ENCODE measurements around the gene COMMD1. TPM values are rescaled to one million over a fixed set of nuclear protein-coding genes. Genes with fewer than 3 reads are reported as not detected.

The COMMD1 gene
- total and polyA plus RNA-seq, 2 experiments from 2014 or later: 54.9 to 83.7 TPM

GRCh38 chr2:61969376-61969775, 63.9 kb downstream of the COMMD1 start:
- no peaks in the 10 kb centered on the region for H3K27me3 Mint-ChIP-seq (ENCODE audit: insufficient read depth, low read depth, poor library complexity)
- H3K36me3 Mint-ChIP-seq (ENCODE audit: low read depth): no peaks in the 10 kb centered on the region
- TF ChIP-seq, protein P1, sequence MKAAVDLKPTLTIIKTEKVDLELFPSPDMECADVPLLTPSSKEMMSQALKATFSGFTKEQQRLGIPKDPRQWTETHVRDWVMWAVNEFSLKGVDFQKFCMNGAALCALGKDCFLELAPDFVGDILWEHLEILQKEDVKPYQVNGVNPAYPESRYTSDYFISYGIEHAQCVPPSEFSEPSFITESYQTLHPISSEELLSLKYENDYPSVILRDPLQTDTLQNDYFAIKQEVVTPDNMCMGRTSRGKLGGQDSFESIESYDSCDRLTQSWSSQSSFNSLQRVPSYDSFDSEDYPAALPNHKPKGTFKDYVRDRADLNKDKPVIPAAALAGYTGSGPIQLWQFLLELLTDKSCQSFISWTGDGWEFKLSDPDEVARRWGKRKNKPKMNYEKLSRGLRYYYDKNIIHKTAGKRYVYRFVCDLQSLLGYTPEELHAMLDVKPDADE (IDR thresholded peaks at IDR 0.05): no peak
- no peak overlapping the region for H3K4me2 ChIP-seq
- H3K9me2 ChIP-seq (ENCODE audit: insufficient read depth): no peaks in the 10 kb centered on the region
- H4K20me1 ChIP-seq (replicated peaks; ENCODE audit: insufficient read depth): no peaks in the 10 kb centered on the region
- no peak overlapping the region for H3K4me3 Mint-ChIP-seq
- peaks cover 7% of the 10 kb centered on the region; the same call in 1 of the 2 replicates for H3K4me1 ChIP-seq (ENCODE audit: insufficient read depth)
- DNase-seq (ENCODE audit: low spot score): no peak
- H3K27me3 ChIP-seq (ENCODE audit: insufficient read depth): no peaks in the 10 kb centered on the region
- no peak for ATAC-seq
- H3K79me2 ChIP-seq (replicated peaks; ENCODE audit: insufficient read depth): no peaks in the 10 kb centered on the region
- H2AFZ ChIP-seq: no peak overlapping the region
- H3K36me3 ChIP-seq (ENCODE audit: insufficient read depth): no peaks in the 10 kb centered on the region
- no peaks in the 10 kb centered on the region for H3K9me3 Mint-ChIP-seq
- no peak overlapping the region for H3K4me3 ChIP-seq
- peaks cover 17% of the 10 kb centered on the region for H3K4me1 Mint-ChIP-seq
- H3K27ac Mint-ChIP-seq: no peak overlapping the region
- H3K27ac ChIP-seq (ENCODE audit: low read depth): no peak overlapping the region
- no peaks in the 10 kb centered on the region for H3F3A ChIP-seq (replicated peaks; ENCODE audit: low read depth)

- DNase-seq (ENCODE audit: low spot score) (peak; percentile 63), ATAC-seq (peak; percentile 99)
- H3K4me2 ChIP-seq: no peak overlapping the region
- H3K27ac Mint-ChIP-seq: peak overlapping the region; percentile 87
- H3K4me1 ChIP-seq (ENCODE audit: insufficient read depth): peaks cover 7% of the 10 kb centered on the region; the same call in 1 of the 2 replicates
- H3K27ac ChIP-seq (ENCODE audit: low read depth): peak overlapping the region; percentile 30; the same call in 1 of the 2 replicates
- no peaks in the 10 kb centered on the region for H3K27me3 Mint-ChIP-seq (ENCODE audit: insufficient read depth, low read depth, poor library complexity)
- TF ChIP-seq JUNB (IDR thresholded peaks at IDR 0.05; ENCODE audit: unreplicated experiment) (no peak), CTCF (conservative IDR thresholded peaks at IDR 0.05; ENCODE audit: low read depth in 2 of 2) (peak; percentile 65 to 70)
- no peak overlapping the region for H2AFZ ChIP-seq
- H3K9me2 ChIP-seq (ENCODE audit: insufficient read depth): no peaks in the 10 kb centered on the region
- H3K79me2 ChIP-seq (replicated peaks; ENCODE audit: insufficient read depth): no peaks in the 10 kb centered on the region
- H3K36me3 Mint-ChIP-seq (ENCODE audit: low read depth): no peaks in the 10 kb centered on the region
- no peaks in the 10 kb centered on the region for H3K36me3 ChIP-seq (ENCODE audit: insufficient read depth)
- peaks cover 17% of the 10 kb centered on the region for H3K4me1 Mint-ChIP-seq
- H4K20me1 ChIP-seq (replicated peaks; ENCODE audit: insufficient read depth): no peaks in the 10 kb centered on the region
- no peaks in the 10 kb centered on the region for H3K27me3 ChIP-seq (ENCODE audit: insufficient read depth)
- H3K4me3 Mint-ChIP-seq: peak overlapping the region; percentile 13; the same call in 1 of the 3 replicates
- H3K4me3 ChIP-seq: peak overlapping the region; percentile 21; the same call in 1 of the 2 replicates
- no peaks in the 10 kb centered on the region for H3F3A ChIP-seq (replicated peaks; ENCODE audit: low read depth)
- no peaks in the 10 kb centered on the region for H3K9me3 Mint-ChIP-seq
Observed at GRCh38 chr2:61970807-61971556, 65.5 kb downstream of the COMMD1 start.

GRCh38 chr2:61978522-61978921, 73.0 kb downstream of the COMMD1 start:
- Histone ChIP-seq H3K27ac (ENCODE audit: low read depth) (no peak overlapping the region), H3K36me3 (ENCODE audit: insufficient read depth) (no peaks in the 10 kb centered on the region)
- TF ChIP-seq, protein P2, sequence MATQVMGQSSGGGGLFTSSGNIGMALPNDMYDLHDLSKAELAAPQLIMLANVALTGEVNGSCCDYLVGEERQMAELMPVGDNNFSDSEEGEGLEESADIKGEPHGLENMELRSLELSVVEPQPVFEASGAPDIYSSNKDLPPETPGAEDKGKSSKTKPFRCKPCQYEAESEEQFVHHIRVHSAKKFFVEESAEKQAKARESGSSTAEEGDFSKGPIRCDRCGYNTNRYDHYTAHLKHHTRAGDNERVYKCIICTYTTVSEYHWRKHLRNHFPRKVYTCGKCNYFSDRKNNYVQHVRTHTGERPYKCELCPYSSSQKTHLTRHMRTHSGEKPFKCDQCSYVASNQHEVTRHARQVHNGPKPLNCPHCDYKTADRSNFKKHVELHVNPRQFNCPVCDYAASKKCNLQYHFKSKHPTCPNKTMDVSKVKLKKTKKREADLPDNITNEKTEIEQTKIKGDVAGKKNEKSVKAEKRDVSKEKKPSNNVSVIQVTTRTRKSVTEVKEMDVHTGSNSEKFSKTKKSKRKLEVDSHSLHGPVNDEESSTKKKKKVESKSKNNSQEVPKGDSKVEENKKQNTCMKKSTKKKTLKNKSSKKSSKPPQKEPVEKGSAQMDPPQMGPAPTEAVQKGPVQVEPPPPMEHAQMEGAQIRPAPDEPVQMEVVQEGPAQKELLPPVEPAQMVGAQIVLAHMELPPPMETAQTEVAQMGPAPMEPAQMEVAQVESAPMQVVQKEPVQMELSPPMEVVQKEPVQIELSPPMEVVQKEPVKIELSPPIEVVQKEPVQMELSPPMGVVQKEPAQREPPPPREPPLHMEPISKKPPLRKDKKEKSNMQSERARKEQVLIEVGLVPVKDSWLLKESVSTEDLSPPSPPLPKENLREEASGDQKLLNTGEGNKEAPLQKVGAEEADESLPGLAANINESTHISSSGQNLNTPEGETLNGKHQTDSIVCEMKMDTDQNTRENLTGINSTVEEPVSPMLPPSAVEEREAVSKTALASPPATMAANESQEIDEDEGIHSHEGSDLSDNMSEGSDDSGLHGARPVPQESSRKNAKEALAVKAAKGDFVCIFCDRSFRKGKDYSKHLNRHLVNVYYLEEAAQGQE (IDR thresholded peaks at IDR 0.05; ENCODE audit: unreplicated experiment): no peak
- TF ChIP-seq POLR2AphosphoS5 (IDR thresholded peaks at IDR 0.05; ENCODE audit: low read depth) (no peak), JUNB (IDR thresholded peaks at IDR 0.05; ENCODE audit: unreplicated experiment) (no peak), ZNF331 (CRISPR knock-in tag; IDR thresholded peaks at IDR 0.05; ENCODE audit: low read depth) (no peak), NANOG (IDR thresholded peaks at IDR 0.05; ENCODE audit: borderline replicate concordance) (no peak), CTCF (conservative IDR thresholded peaks at IDR 0.05; ENCODE audit: low read depth in 2 of 2) (no peak), ZNF114 (CRISPR knock-in tag; IDR thresholded peaks at IDR 0.05) (no peak)

More at GRCh38 chr2:61978522-61978921, 73.0 kb downstream of the COMMD1 start:
- DNase-seq (ENCODE audit: low spot score) (no peak), ATAC-seq (no peak)
- no peak overlapping the region for H3K4me3 Mint-ChIP-seq
- no peaks in the 10 kb centered on the region for H3K27me3 Mint-ChIP-seq (ENCODE audit: insufficient read depth, low read depth, poor library complexity)
- H3F3A ChIP-seq (replicated peaks; ENCODE audit: low read depth): no peaks in the 10 kb centered on the region
- no peaks in the 10 kb centered on the region for H3K79me2 ChIP-seq (replicated peaks; ENCODE audit: insufficient read depth)
- no peaks in the 10 kb centered on the region for H3K9me2 ChIP-seq (ENCODE audit: insufficient read depth)
- no peak overlapping the region for H3K27ac Mint-ChIP-seq
- H3K36me3 Mint-ChIP-seq (ENCODE audit: low read depth): peaks cover 5% of the 10 kb centered on the region; the same call in 1 of the 3 replicates
- no peaks in the 10 kb centered on the region for H3K4me1 Mint-ChIP-seq
- H3K4me1 ChIP-seq (ENCODE audit: insufficient read depth): no peaks in the 10 kb centered on the region
- H3K27me3 ChIP-seq (ENCODE audit: insufficient read depth): no peaks in the 10 kb centered on the region
- H3K4me2 ChIP-seq: no peak overlapping the region
- peaks cover 9% of the 10 kb centered on the region for H3K9me3 Mint-ChIP-seq
- no peak overlapping the region for H3K4me3 ChIP-seq
- no peaks in the 10 kb centered on the region for H4K20me1 ChIP-seq (replicated peaks; ENCODE audit: insufficient read depth)
- H2AFZ ChIP-seq: no peak overlapping the region

Data from GM23338 (cell line).